IPS-18c (cell line): Measurements from ENCODE around the gene C4orf50.
A peak's percentile ranks its signal among the peaks of the same experiment; 100 is the strongest.

ENCODE experiments used
- H3K4me3 ChIP-seq: 2 replicates; pipeline ENCODE4 v1.7.0; 2013; ENCODE audit warnings: low read depth, mild to moderate bottlenecking, low read length, moderate library complexity; ENCODE audit not compliant: insufficient read depth
- H3K9me3 ChIP-seq: one replicate; pipeline ENCODE4 v1.6.1; 2013; ENCODE audit warnings: mild to moderate bottlenecking, low read length, moderate library complexity; ENCODE audit not compliant: control insufficient read depth, insufficient read depth

C4orf50 gene

GRCh38 chr4:5887011-5887360, 131.2 kb downstream of the C4orf50 start:
- peaks cover 2% of the 10 kb centered on the region for H3K9me3 ChIP-seq
- H3K4me3 ChIP-seq, result peak overlapping the region; percentile 90

- H3K9me3 ChIP-seq, result peaks cover under 1% of the 10 kb centered on the region
- no peak overlapping the region for H3K4me3 ChIP-seq
Observed at GRCh38 chr4:5885733-5886132, 132.5 kb downstream of the C4orf50 start.

- no peaks in the 10 kb centered on the region for H3K9me3 ChIP-seq
- no peak overlapping the region for H3K4me3 ChIP-seq
Observed at GRCh38 chr4:5884796-5885195, 133.4 kb downstream of the C4orf50 start.

GRCh38 chr4:5883916-5884315, 134.3 kb downstream of the C4orf50 start:
- H3K4me3 ChIP-seq, result no peak overlapping the region

GRCh38 chr4:5882947-5883346, 135.3 kb downstream of the C4orf50 start:
- no peaks in the 10 kb centered on the region for H3K9me3 ChIP-seq

More at GRCh38 chr4:5883916-5884315, 134.3 kb downstream of the C4orf50 start:
- H3K9me3 ChIP-seq, result no peaks in the 10 kb centered on the region

GRCh38 chr4:5881340-5881739, 136.9 kb downstream of the C4orf50 start:
- no peaks in the 10 kb centered on the region for H3K9me3 ChIP-seq
- no peak overlapping the region for H3K4me3 ChIP-seq

More at GRCh38 chr4:5882947-5883346, 135.3 kb downstream of the C4orf50 start:
- no peak overlapping the region for H3K4me3 ChIP-seq

GRCh38 chr4:5878359-5878758, 139.9 kb downstream of the C4orf50 start:
- Histone ChIP-seq H3K4me3 (no peak overlapping the region), H3K9me3 (no peaks in the 10 kb centered on the region)

- H3K9me3 ChIP-seq, result no peaks in the 10 kb centered on the region
Observed at GRCh38 chr4:5877392-5877791, 140.8 kb downstream of the C4orf50 start.

GRCh38 chr4:5874811-5875449, 143.3 kb downstream of the C4orf50 start:
- H3K4me3 ChIP-seq, result no peak overlapping the region
- no peaks in the 10 kb centered on the region for H3K9me3 ChIP-seq

More at GRCh38 chr4:5877392-5877791, 140.8 kb downstream of the C4orf50 start:
- H3K4me3 ChIP-seq, result no peak overlapping the region

GRCh38 chr4:5870701-5871100, 147.5 kb downstream of the C4orf50 start:
- Histone ChIP-seq H3K9me3 (peaks cover 2% of the 10 kb centered on the region), H3K4me3 (no peak overlapping the region)

- no peak overlapping the region for H3K4me3 ChIP-seq
- H3K9me3 ChIP-seq, result peaks cover 2% of the 10 kb centered on the region
Observed at GRCh38 chr4:5869966-5870619, 148.1 kb downstream of the C4orf50 start.

GRCh38 chr4:5867866-5868265, 150.4 kb downstream of the C4orf50 start:
- no peak overlapping the region for H3K4me3 ChIP-seq
- peaks cover 2% of the 10 kb centered on the region for H3K9me3 ChIP-seq

GRCh38 chr4:5866841-5867813, 151.1 kb downstream of the C4orf50 start:
- Histone ChIP-seq H3K4me3 (no peak overlapping the region), H3K9me3 (peaks cover 2% of the 10 kb centered on the region)

- H3K4me3 ChIP-seq, result no peak overlapping the region
- peaks cover 2% of the 10 kb centered on the region for H3K9me3 ChIP-seq
Observed at GRCh38 chr4:5865896-5866599, 152.2 kb downstream of the C4orf50 start.

GRCh38 chr4:5863461-5864113, 154.6 kb downstream of the C4orf50 start:
- no peak overlapping the region for H3K4me3 ChIP-seq
- H3K9me3 ChIP-seq, result peaks cover 2% of the 10 kb centered on the region

- H3K9me3 ChIP-seq, result no peaks in the 10 kb centered on the region
- H3K4me3 ChIP-seq, result no peak overlapping the region
Observed at GRCh38 chr4:5858020-5858769, 160.0 kb downstream of the C4orf50 start.
